HepG2 (cell line): ENCODE measurements around the gene MORN1. TPM values are rescaled to one million over a fixed set of nuclear protein-coding genes. Genes with fewer than 3 reads are reported as not detected.

Experiments used
- ATAC-seq: fragments of 200-7000 bp; cut with Tn5 transposase; 3 replicates; pipeline ENCODE4 v1.9.1; 2020; ENCODE audit warnings: mild to moderate bottlenecking, moderate library complexity
- BruUV-seq: library from RNA; stranded (reverse); fragments of 400-500 nt; replicated peaks from 2 replicates; lab custom pipeline; 2021; lab: Mats Ljungman, UMichigan
- CTCF ChIA-PET: fragments of 300-600 bp; formaldehyde crosslinking; extraction: SDS; loops from one replicate; lab custom pipeline; 2021; ENCODE audit warnings: low total read pairs, inconsistent platforms, low intra/inter-chr PET ratio; lab: Yijun Ruan, JAX
- POLR2A ChIA-PET: fragments of 350-600 bp; sonication (Branson Sonifier 250); formaldehyde crosslinking; loops from one replicate; lab custom pipeline; 2020; ENCODE audit warnings: antibody characterized with exemption, inconsistent platforms; lab: Yijun Ruan, JAX
- DNase-seq: peaks from one replicate; pipeline ENCODE4 v3.0.0-alpha.2; 2015; ENCODE audit warnings: low spot score
- FAIRE-seq: peaks from 3 replicates; lab custom pipeline; 2011; peaks lifted over from hg19 to GRCh38; lab: Jason Lieb, UNC
- H2AFZ ChIP-seq: one replicate; pipeline ENCODE4 v1.6.1; 2011; ENCODE audit warnings: low read length, inconsistent platforms
- H3K27ac ChIP-seq: fragments of 300-600 bp; 3 replicates; pipeline ENCODE4 v1.8.0; 2011; ENCODE audit warnings: mixed run types, mild to moderate bottlenecking, mixed read lengths, low read length, inconsistent platforms; ENCODE audit not compliant: insufficient read depth; ENCODE audit errors: extremely low read length
- H3K27me3 ChIP-seq, 2 experiments: fragments of 200-600 bp in 1 of 2; 2 replicates in 1 of 2; 3 replicates in 1 of 2; pipeline versions ENCODE4 v1.6.0 to v1.8.0; 2011; ENCODE audit warnings: low read length in 2 of 2, mild to moderate bottlenecking in 2 of 2, moderate library complexity in 2 of 2, inconsistent platforms in 1 of 2; ENCODE audit not compliant: insufficient read depth in 2 of 2, control insufficient read depth in 1 of 2
- H3K36me3 ChIP-seq, 2 experiments: fragments of 200-600 bp in 1 of 2; replicated peaks in 1 of 2; 2 replicates in 1 of 2; 3 replicates in 1 of 2; pipeline versions ENCODE4 v1.5.1 to v1.8.0; 2011; ENCODE audit warnings: low read length in 2 of 2, inconsistent platforms in 1 of 2; ENCODE audit not compliant: insufficient read depth in 2 of 2, control insufficient read depth in 1 of 2
- H3K4me1 ChIP-seq: 2 replicates; pipeline ENCODE4 v1.5.1; 2012; ENCODE audit warnings: low read length, inconsistent platforms; ENCODE audit not compliant: insufficient read depth
- H3K4me2 ChIP-seq: 2 replicates; pipeline ENCODE4 v1.6.0; 2011; ENCODE audit warnings: low read depth, low read length, inconsistent platforms
- H3K4me3 ChIP-seq, 3 experiments: fragments of 200-600 bp in 1 of 3; sonication (generic), shearing (Covaris generic) in 1 of 3; replicated peaks in 1 of 3; 2 replicates each; pipeline ENCODE4 v1.5.1; 2011 to 2016; ENCODE audit warnings: low read length in 3 of 3, inconsistent platforms in 2 of 3, low read depth in 2 of 3, mild to moderate bottlenecking in 2 of 3, control low read depth in 1 of 3, mixed read lengths in 1 of 3; ENCODE audit not compliant: insufficient read depth in 1 of 3
- H3K79me2 ChIP-seq: one replicate; pipeline ENCODE4 v1.6.1; 2011; ENCODE audit warnings: low read length, inconsistent platforms; ENCODE audit not compliant: insufficient read depth
- H3K9ac ChIP-seq: 2 replicates; pipeline ENCODE4 v1.6.0; 2011; ENCODE audit warnings: mild to moderate bottlenecking, low read depth, low read length, inconsistent platforms; ENCODE audit not compliant: insufficient read depth
- H3K9me3 ChIP-seq: 2 replicates; pipeline ENCODE4 v1.5.1; 2012; ENCODE audit warnings: mild to moderate bottlenecking, low read length
- H4K20me1 ChIP-seq: 2 replicates; pipeline ENCODE4 v1.6.0; 2011; ENCODE audit warnings: inconsistent platforms, mild to moderate bottlenecking, low read length, moderate library complexity; ENCODE audit not compliant: insufficient read depth
- BCLAF1 ChIP-seq: fragments of 450-650 bp; IDR thresholded peaks from 2 replicates; pipeline ENCODE4 v1.6.1; 2017; ENCODE audit warnings: mild to moderate bottlenecking
- E2F1 ChIP-seq: sonication (generic); formaldehyde crosslinking; IDR thresholded peaks from 2 replicates; pipeline ENCODE4 v1.5.0; 2020; ENCODE audit warnings: missing genetic modification reagents
- HOMEZ ChIP-seq: IDR thresholded peaks from 2 replicates; pipeline ENCODE4 v1.6.1; 2016; ENCODE audit warnings: low read depth
- KAT2B ChIP-seq: fragments of 150-350 bp; IDR thresholded peaks from 2 replicates; pipeline ENCODE4 v1.6.1; 2014; ENCODE audit warnings: low read depth, low read length, borderline replicate concordance
- MAX ChIP-seq: IDR thresholded peaks from 2 replicates; pipeline ENCODE4 v1.6.1; 2012; ENCODE audit warnings: inconsistent platforms
- MXI1 ChIP-seq: IDR thresholded peaks from 3 replicates; pipeline ENCODE4 v1.6.1; 2012; ENCODE audit warnings: low read depth, low read length, inconsistent platforms, borderline replicate concordance
- NR0B2 ChIP-seq: sonication (generic); formaldehyde crosslinking; IDR thresholded peaks from 2 replicates; pipeline ENCODE4 v1.4.0; 2020; ENCODE audit warnings: mild to moderate bottlenecking, missing genetic modification reagents
- RBAK ChIP-seq: sonication (generic); formaldehyde crosslinking; IDR thresholded peaks from 2 replicates; pipeline ENCODE4 v1.5.1; 2020; ENCODE audit warnings: mild to moderate bottlenecking, missing genetic modification reagents
- SRSF1 ChIP-seq: fragments of 200-400 bp; formaldehyde crosslinking; optimal IDR thresholded peaks from 2 replicates; pipeline ENCODE3; 2017; ENCODE audit warnings: mild to moderate bottlenecking, low read depth, low read length, moderate library complexity
- TFAP4 ChIP-seq: sonication (generic); IDR thresholded peaks from 2 replicates; pipeline ENCODE4 v1.6.1; 2016; ENCODE audit warnings: low read depth, borderline replicate concordance
- THAP11 ChIP-seq: IDR thresholded peaks from 2 replicates; pipeline ENCODE4 v1.6.1; 2016; ENCODE audit warnings: missing biosample characterization, missing genetic modification reagents
- UBTF ChIP-seq: sonication (generic); formaldehyde crosslinking; IDR thresholded peaks from 2 replicates; pipeline ENCODE4 v1.4.0; 2020; ENCODE audit warnings: mild to moderate bottlenecking, missing genetic modification reagents
- ZNF333 ChIP-seq: sonication (generic); formaldehyde crosslinking; IDR thresholded peaks from 2 replicates; pipeline ENCODE4 v1.4.0; 2020; ENCODE audit warnings: mild to moderate bottlenecking, missing genetic modification reagents, borderline replicate concordance
- ZNF557 ChIP-seq: sonication (generic); formaldehyde crosslinking; IDR thresholded peaks from 2 replicates; pipeline ENCODE4 v1.4.0; 2020; ENCODE audit warnings: missing genetic modification reagents
- ZNF672 ChIP-seq: sonication (generic); formaldehyde crosslinking; IDR thresholded peaks from 2 replicates; pipeline ENCODE4 v1.8.1; 2022; ENCODE audit warnings: missing genetic modification reagents
- WGBS: methylation state at CpG from one replicate; pipeline ENCODE4 v1.1.6; 2017; ENCODE audit warnings: low lambda C conversion rate; 5-methylcytosine and 5-hydroxymethylcytosine counted together
- in situ Hi-C: cut with HindIII; loops from 2 replicates; pipeline ENCODE4 v1.10.0; 2017; ENCODE audit warnings: low pct_unique_long_range_greater_than_20kb; ENCODE audit not compliant: extremely low pct_ligation_motif_present
- intact Hi-C: fragments of 100-400 bp; cut with micrococcal nuclease; formaldehyde crosslinking; loops from one replicate; pipeline ENCODE4 v1.10.0; 2022; ENCODE audit not compliant: unreplicated experiment
- polyA plus RNA-seq, 8 experiments: library from polyadenylated mRNA; depleted of rRNA in 3 of 8; stranded (reverse) in 7 of 8; unstranded in 1 of 8; fragments of >200 nt; fragmentation: Illumina TruSeq in 4 of 8; extraction: Trizol in 4 of 8; gene quantifications; 2 replicates each; pipeline versions ENCODE4 v1.2.1 to v1.2.3, GENCODE V29; 2011 to 2016; ENCODE audit warnings: low read depth in 4 of 8, missing spikeins in 1 of 8, mixed read lengths in 1 of 8; ENCODE audit not compliant: insufficient read depth in 1 of 8
- total RNA-seq, 5 experiments: library from RNA; depleted of rRNA; stranded (reverse); fragments of >200 nt; fragmentation: Illumina TruSeq; extraction: Trizol; gene quantifications; 2 replicates each; pipeline ENCODE4 v1.2.3, GENCODE V29; 2016; ENCODE audit warnings: low read depth in 1 of 5

Gene MORN1
- total and polyA plus RNA-seq, 2 of the 13 experiments (the other 11 are each of a cell fraction or from before 2014, with no cell fraction given), result 3.1 to 6.5 TPM

GRCh38 chr1:2287649-2288048, 103.7 kb downstream of the MORN1 start:
- H2AFZ ChIP-seq, result no peak overlapping the region
- H3K9me3 ChIP-seq, result no peaks in the 10 kb centered on the region
- H3K27ac ChIP-seq, result no peak overlapping the region
- no peaks in the 10 kb centered on the region for H3K27me3 ChIP-seq
- intact Hi-C loops (no loop called here), in situ Hi-C loops (no loop called here)
- H3K79me2 ChIP-seq, result peaks cover 66% of the 10 kb centered on the region
- ATAC-seq, result no peak
- 97% methylated on average over 9 of the region's 14 CpGs for WGBS
- H3K36me3 ChIP-seq, result peaks cover 2 to 13% of the 10 kb centered on the region in 2 experiments; a peak in 1 of 5 replicates
- peaks cover 23% of the 10 kb centered on the region; the same call in 1 of the 2 replicates for H4K20me1 ChIP-seq
- FAIRE-seq, result no peak
- ChIA-PET CTCF (no interaction called here), POLR2A (no interaction called here)
- peaks cover 23% of the 10 kb centered on the region for H3K4me1 ChIP-seq
- H3K4me3 ChIP-seq, result no peak overlapping the region
- H3K4me2 ChIP-seq, result no peak overlapping the region
- no TSS peak for BruUV-seq
- H3K9ac ChIP-seq, result no peak overlapping the region
- no peak for DNase-seq
- TF ChIP-seq TFAP4 (no peak), NR0B2 (CRISPR knock-in tag) (no peak), BCLAF1 (no peak), THAP11 (CRISPR knock-in tag) (no peak), UBTF (no peak), MXI1 (no peak), ZNF333 (CRISPR knock-in tag) (no peak), HOMEZ (CRISPR knock-in tag) (no peak), E2F1 (no peak), ZNF557 (no peak), MAX (no peak), SRSF1 (no peak), ZNF672 (no peak), KAT2B (no peak), RBAK (no peak)
